Vagina (tissue), 2 donors: ENCODE data around the gene CAMK2A. TPM values are rescaled to one million over a fixed set of nuclear protein-coding genes. Genes with fewer than 3 reads are reported as not detected.

ENCODE experiments used
- DNase-seq, 2 donors: peaks; one replicate each; pipeline ENCODE4 v3.0.0-alpha.2; 2017; ENCODE audit errors: extremely low spot score in 2 of 2
- H3K27ac ChIP-seq: fragments of 200-600 bp; sonication (generic); one replicate; pipeline ENCODE4 v1.5.1; 2019
- H3K27me3 ChIP-seq: fragments of 200-600 bp; sonication (generic); one replicate; pipeline ENCODE4 v1.5.1; 2019
- H3K36me3 ChIP-seq, 2 donors: fragments of 200-600 bp; sonication (generic); one replicate each; pipeline ENCODE4 v1.5.1; 2017 to 2019
- H3K4me1 ChIP-seq: fragments of 200-600 bp; sonication (generic); one replicate; pipeline ENCODE4 v1.5.1; 2019
- H3K4me3 ChIP-seq, 2 donors: fragments of 200-600 bp; sonication (generic); 1 replicate in 1 of 2; 2 replicates in 1 of 2; pipeline ENCODE4 v1.5.1; 2016 to 2019
- H3K9me3 ChIP-seq: fragments of 200-600 bp; sonication (generic); one replicate; pipeline ENCODE4 v1.5.1; 2019
- POLR2A ChIP-seq, 2 donors: fragments of 450-650 bp; IDR thresholded peaks; one replicate each; pipeline ENCODE4 v1.6.1; 2017; ENCODE audit warnings: antibody characterized with exemption in 2 of 2, mild to moderate bottlenecking in 2 of 2, moderate library complexity in 2 of 2
- POLR2AphosphoS5 ChIP-seq, 2 donors: sonication (generic); formaldehyde crosslinking; IDR thresholded peaks; one replicate each; pipeline ENCODE4 v1.9.0; 2017; ENCODE audit warnings: antibody characterized with exemption in 2 of 2, mild to moderate bottlenecking in 2 of 2, low read depth in 1 of 2; ENCODE audit not compliant: insufficient read depth in 1 of 2
- intact Hi-C: fragments of 100-400 bp; cut with DNase I; formaldehyde crosslinking; loops from one replicate; pipeline ENCODE4 v1.15.1; 2023
- total RNA-seq: library from RNA; depleted of rRNA; stranded (reverse); fragments of >200 nt; gene quantifications from one replicate; pipeline ENCODE4 v1.2.3, GENCODE V29; 2016
- TF ChIP-seq, protein P1 (sequence below), 3 experiments: fragments of 450-650 bp in 2 of 3; fragments of 200-600 bp in 1 of 3; sonication (generic) in 1 of 3; IDR thresholded peaks; one replicate each; pipeline ENCODE4 v1.5.1; 2017 to 2019; ENCODE audit warnings: antibody characterized with exemption in 3 of 3, mild to moderate bottlenecking in 2 of 3, moderate library complexity in 2 of 3

The CAMK2A gene
- total RNA-seq, 1 donor from 2014 or later, result 0.49 TPM

DNA sequence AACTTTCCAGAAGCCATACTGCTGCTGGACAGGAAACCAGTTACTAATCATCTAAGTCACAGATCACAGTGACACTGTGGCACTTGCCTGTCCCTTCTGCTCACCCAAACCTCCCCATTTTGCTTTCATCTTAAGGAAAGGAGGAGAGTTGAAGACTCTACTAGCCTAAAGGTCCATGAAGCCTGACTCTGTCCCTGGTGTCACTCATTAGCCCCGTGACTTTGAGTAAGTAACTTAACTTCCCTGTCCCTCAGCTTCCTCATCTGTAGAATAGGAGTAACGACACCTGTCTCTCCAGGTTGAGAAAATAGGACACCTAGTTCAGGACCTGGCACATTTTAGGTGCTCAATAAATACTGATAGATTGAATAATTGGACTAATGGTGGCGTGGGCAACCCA is 100.2 kb downstream of the CAMK2A start:
- TF ChIP-seq POLR2A (IDR thresholded peaks at IDR 0.05), result no peak
- TF ChIP-seq, protein P1, sequence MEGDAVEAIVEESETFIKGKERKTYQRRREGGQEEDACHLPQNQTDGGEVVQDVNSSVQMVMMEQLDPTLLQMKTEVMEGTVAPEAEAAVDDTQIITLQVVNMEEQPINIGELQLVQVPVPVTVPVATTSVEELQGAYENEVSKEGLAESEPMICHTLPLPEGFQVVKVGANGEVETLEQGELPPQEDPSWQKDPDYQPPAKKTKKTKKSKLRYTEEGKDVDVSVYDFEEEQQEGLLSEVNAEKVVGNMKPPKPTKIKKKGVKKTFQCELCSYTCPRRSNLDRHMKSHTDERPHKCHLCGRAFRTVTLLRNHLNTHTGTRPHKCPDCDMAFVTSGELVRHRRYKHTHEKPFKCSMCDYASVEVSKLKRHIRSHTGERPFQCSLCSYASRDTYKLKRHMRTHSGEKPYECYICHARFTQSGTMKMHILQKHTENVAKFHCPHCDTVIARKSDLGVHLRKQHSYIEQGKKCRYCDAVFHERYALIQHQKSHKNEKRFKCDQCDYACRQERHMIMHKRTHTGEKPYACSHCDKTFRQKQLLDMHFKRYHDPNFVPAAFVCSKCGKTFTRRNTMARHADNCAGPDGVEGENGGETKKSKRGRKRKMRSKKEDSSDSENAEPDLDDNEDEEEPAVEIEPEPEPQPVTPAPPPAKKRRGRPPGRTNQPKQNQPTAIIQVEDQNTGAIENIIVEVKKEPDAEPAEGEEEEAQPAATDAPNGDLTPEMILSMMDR (IDR thresholded peaks at IDR 0.05), result no peak
- no peak for TF ChIP-seq POLR2AphosphoS5 (IDR thresholded peaks at IDR 0.05; ENCODE audit: insufficient read depth in 1 of 2, low read depth in 1 of 2)
- Histone ChIP-seq H3K9me3 (no peaks in the 10 kb centered on the region), H3K4me3 (no peak overlapping the region), H3K27ac (no peak overlapping the region), H3K36me3 (no peaks in the 10 kb centered on the region), H3K27me3 (no peaks in the 10 kb centered on the region), H3K4me1 (peaks cover 9% of the 10 kb centered on the region)
- intact Hi-C loops, result no loop called here
- no peak for DNase-seq

- no peak overlapping the region for H3K4me3 ChIP-seq
- H3K9me3 ChIP-seq, result no peaks in the 10 kb centered on the region
- TF ChIP-seq, protein P1 (IDR thresholded peaks at IDR 0.05), result no peak
- no peak for TF ChIP-seq POLR2AphosphoS5 (IDR thresholded peaks at IDR 0.05; ENCODE audit: insufficient read depth in 1 of 2, low read depth in 1 of 2)
- TF ChIP-seq POLR2A (IDR thresholded peaks at IDR 0.05), result no peak
- H3K27ac ChIP-seq, result no peak overlapping the region
- intact Hi-C loops, result no loop called here
- no peaks in the 10 kb centered on the region for H3K36me3 ChIP-seq
- DNase-seq, result no peak
- peaks cover 9% of the 10 kb centered on the region for H3K4me1 ChIP-seq
- H3K27me3 ChIP-seq, result no peaks in the 10 kb centered on the region
Observed at GRCh38 chr5:150188146-150188842, 101.3 kb downstream of the CAMK2A start.

DNA sequence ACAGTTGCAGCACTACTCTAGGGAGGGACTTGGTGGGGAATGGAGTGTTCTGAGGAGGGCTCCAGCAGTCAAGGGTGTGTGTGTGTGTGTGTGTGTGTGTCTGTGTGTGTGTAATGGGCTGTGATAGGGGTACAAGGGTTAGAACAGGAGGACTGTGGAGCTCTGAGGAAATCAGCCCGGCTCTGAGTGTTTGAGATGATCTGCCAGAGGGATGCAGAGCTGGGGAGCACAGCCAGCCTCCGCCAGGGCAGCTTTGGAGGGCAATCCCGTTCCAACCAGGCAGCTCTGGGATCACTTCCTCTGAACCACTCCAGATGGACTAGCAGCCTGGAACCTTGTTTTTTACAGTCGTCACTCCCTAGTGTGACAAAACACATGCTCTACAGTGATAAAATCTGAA is 102.7 kb downstream of the CAMK2A start:
- DNase-seq, result no peak
- Histone ChIP-seq H3K27me3 (no peaks in the 10 kb centered on the region), H3K4me3 (no peak overlapping the region), H3K36me3 (no peaks in the 10 kb centered on the region), H3K4me1 (peaks cover 17% of the 10 kb centered on the region), H3K27ac (no peak overlapping the region), H3K9me3 (no peaks in the 10 kb centered on the region)
- TF ChIP-seq POLR2A (IDR thresholded peaks at IDR 0.05), result no peak
- TF ChIP-seq POLR2AphosphoS5 (IDR thresholded peaks at IDR 0.05; ENCODE audit: insufficient read depth in 1 of 2, low read depth in 1 of 2), result no peak
- TF ChIP-seq, protein P1 (IDR thresholded peaks at IDR 0.05), result no peak
- intact Hi-C loops, result no loop called here

DNA sequence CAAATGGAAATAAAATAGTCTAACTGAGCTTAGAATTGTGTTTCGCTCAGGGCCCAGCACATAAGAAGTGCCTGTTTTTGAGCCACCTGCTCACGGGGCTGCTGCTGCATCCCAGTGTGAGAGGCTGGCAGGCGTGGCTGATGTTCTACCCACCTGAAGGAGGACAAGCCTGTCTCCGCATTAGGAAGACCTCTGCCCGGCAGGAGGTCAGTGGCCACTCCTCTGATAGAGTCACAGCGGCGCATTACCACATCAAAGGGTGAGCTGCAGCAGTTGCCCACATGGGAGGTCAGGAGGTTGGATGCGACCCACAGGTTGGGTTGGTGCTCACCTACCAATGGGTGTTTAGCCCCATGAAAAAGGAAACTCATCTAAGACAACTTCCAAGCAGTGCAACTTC is 103.4 kb downstream of the CAMK2A start:
- TF ChIP-seq, protein P1 (IDR thresholded peaks at IDR 0.05), result no peak
- no peak for TF ChIP-seq POLR2AphosphoS5 (IDR thresholded peaks at IDR 0.05; ENCODE audit: insufficient read depth in 1 of 2, low read depth in 1 of 2)
- no peak for TF ChIP-seq POLR2A (IDR thresholded peaks at IDR 0.05)

More for the DNA sequence above, 103.4 kb downstream of the CAMK2A start:
- no peak for DNase-seq
- Histone ChIP-seq H3K9me3 (no peaks in the 10 kb centered on the region), H3K4me3 (no peak overlapping the region), H3K27ac (no peak overlapping the region), H3K36me3 (no peaks in the 10 kb centered on the region), H3K4me1 (peaks cover 24% of the 10 kb centered on the region), H3K27me3 (no peaks in the 10 kb centered on the region)
- intact Hi-C loops, result no loop called here
